Fibroblast of upper back skin (primary cell): ENCODE data around the gene MIER2.

Experiments used
- DNase-seq: peaks from one replicate; pipeline ENCODE4 v3.0.0-alpha.2; 2013

The MIER2 gene

DNA sequence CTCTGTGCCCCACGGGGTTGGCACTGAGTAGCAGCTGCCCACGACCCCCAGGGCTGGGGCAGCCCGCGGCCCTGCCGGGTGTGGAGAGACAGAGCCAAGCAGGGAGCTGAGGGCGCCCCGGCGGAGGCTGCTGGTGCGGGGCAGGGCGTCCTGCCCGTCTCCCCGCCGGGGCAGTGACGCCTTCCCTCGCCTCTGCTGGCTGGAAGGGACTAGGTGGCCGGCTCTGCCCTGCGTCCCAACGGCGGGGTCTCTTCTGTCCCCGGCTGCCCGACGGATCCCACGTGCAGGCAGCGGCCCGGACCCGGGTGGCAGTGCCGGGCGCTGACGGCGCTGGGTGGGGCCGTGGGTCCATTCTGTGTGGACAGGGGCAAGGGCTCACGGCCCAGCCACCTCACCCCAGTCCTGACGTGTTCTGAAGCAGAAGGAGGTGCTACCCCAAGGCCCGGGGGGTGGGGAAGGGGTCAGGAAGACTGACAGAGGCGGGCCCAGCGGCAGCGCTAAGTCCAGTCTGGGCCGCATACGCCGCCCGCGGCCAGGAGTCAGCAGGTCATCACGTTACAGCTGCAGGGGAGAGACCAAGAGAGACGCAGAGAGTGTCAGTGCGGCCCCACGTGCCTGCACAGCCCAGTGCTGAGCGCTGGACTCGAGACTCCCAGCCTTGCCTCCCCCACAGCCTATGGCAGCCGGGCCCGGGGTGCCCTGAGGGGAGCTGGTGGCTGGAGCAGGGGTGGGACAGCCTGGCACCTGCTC is 38.3 kb downstream of the MIER2 start:
- no peak for DNase-seq

DNA sequence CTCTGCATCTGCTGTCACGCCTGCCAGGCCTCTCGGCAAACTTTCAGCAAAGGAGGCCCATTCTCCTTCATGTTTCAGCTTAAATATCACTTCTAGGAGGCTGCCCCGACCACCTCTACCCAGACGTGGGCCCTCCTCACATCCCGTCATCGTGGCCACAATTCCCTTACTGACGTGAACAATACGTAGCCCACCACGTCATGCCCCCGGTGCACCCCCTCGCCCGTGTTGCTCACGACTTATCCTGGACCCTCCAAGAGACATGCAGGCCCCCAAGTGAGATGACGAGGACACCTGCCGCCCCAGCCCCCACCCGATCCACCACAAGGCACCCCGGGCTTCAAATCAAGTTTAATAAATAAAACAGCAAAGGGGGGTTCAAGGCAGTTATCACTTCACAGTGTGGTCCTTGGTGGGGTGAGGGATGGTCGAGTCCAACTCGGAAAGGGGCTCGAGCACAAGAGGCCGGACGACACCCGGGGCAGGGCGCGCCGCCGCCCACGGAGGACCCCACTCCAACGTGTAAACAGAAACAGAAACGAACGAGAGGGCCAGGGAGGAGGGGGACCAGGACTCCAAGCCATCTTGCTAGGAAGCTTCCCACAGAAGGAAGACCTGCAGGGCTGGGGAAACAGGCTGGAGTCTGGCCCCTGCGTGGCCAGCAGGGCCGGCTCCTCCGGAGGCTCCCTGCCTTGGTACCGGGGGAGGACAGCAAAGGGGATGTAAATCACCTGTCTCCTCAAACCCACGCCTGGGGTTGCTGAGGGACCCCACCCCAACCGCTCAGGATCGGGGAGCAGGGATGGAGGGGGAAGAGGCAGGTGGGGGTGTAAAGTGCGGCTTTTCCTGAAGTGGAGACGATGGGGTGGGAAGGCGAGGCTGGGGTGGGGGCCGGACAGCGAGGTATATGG is 39.1 kb downstream of the MIER2 start:
- no peak for DNase-seq

DNA sequence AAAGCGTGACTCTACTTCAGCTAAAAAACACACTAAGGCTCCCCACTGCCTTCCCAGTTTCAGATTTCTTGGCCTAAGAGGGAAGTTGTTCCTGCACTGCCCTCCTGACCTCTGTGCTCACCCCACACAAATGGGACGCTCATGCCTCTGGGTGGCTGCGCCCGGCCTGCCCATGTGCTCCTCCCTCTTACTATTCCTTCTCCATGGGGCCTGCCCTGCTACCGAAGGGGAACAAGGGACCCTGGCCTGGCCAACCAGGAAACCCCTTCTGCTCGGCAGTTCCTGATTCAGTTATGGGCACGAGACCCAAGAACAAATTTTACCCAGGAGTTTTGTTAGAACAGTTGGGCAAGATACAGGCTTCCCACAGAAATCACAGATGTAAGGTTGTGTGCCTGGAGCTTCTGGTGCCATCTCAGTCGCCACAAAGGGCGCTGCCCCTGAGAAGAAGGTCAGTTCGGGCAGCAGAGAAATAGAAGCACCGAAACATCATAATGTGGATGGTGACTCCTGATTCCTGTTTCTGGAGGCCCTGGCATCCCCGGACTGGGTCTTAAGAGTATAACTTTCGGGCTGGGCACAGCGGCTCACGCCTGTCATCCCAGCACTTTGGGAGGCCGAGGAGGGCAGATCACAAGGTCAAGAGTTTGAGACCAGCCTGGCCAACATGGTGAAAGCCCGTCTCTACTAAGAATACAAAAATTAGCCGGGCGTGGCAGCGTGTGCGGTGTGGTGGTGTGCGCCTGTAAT is 47.9 kb downstream of the MIER2 start:
- no peak for DNase-seq

GRCh38 chr19:295687-296370 is 48.8 kb downstream of the MIER2 start:
- no peak for DNase-seq

DNA sequence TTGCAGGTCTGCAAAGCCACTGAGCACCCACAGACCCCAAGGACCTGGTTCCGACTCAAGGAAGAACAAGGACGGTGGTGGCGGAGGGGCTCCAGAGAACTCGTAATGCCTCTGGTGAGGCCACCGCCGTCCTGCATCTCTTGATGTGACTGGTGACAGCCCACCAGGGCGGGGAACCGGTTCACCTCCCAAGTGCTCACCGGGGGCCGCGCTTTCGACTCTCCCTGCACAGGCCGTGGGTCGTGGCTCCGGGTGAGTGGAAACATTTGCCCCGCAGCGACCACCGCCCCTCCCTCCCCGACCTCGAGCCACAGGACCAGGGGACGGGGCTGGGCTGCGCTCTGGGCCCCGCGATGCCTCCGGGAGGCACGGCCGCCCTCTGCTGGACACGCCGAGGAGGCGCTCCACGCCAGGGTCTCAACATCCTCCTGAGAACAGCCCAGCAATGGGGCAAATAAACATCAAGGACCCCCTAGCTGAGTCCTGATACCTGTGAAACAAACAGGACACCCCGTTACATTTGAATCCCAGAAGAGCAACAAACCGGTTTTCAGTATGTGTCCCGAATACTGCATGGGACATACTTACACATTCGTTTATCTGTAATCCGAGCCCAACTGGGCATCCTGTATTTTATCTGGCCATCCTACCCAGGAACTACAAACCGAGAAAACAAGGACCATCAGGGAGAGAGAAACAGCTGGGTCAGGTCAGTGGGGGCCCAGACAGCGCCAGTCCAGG is 49.5 kb downstream of the MIER2 start:
- DNase-seq: no peak

DNA sequence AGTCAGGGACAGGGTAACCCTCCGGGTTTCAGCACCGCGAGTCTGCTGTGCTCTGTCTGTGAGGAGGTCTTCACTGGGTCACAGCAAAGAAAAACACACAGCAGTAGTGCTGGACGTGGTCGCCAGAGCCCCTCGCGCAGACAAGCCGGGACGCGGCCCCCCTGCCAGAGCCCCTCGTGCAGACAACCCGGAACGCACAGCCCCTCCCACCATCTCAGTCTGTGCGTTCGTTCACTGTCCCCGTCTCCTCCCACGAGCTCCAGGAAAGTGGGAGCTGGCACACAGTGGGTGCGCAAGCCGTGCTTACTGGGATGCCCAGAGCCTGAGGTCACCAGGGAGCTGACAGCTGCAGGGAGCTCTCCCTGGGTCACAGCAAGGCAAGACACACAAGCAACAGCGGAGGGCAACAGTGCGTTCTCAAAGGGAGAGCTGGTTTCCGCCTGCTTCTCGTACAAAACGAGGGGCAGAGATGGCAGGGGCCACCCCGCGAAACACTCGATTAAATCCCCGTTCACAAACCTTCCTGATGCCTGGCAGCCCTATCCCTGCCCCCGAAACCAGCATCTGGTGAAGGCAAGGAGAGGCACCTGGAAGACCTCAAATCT is 50.2 kb downstream of the MIER2 start:
- no peak for DNase-seq

DNA sequence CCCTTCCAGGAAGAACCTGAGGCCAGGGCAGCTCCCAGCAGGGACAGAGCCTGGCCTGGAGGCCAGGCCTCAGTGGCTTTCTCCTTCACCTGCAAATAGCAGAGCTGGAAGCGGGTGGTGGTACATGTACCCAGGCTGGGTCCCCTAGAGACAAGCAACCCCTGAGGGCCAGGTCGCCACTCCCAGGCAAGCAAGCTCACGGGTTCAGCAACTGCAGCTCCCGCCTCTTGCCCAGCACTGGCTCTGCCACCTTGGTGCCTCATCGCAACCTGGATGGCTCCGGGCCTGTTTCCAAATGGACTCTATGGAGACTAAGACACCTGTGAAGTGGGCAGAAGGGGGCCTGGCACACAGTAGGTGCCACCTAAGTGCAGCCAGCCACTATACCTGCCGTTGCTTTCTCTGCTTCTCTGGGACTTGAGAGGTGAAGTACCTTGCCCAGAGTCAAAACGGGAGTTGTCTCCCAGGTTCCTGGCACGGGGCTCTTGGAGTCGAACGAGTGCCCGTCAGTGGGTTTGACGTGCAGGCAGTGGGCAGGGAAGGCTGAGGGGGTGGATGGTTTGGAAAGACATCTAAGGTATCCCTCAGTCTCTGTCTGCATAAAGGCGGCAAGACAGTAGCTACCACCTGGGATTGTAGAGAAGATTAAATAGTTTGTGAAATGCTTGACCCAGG is 51.0 kb downstream of the MIER2 start:
- no peak for DNase-seq

GRCh38 chr19:292951-293350 is 51.6 kb downstream of the MIER2 start:
- no peak for DNase-seq

GRCh38 chr19:292281-292884 is 52.2 kb downstream of the MIER2 start:
- DNase-seq: no peak

GRCh38 chr19:291561-292280 is 52.9 kb downstream of the MIER2 start:
- DNase-seq: no peak

DNA sequence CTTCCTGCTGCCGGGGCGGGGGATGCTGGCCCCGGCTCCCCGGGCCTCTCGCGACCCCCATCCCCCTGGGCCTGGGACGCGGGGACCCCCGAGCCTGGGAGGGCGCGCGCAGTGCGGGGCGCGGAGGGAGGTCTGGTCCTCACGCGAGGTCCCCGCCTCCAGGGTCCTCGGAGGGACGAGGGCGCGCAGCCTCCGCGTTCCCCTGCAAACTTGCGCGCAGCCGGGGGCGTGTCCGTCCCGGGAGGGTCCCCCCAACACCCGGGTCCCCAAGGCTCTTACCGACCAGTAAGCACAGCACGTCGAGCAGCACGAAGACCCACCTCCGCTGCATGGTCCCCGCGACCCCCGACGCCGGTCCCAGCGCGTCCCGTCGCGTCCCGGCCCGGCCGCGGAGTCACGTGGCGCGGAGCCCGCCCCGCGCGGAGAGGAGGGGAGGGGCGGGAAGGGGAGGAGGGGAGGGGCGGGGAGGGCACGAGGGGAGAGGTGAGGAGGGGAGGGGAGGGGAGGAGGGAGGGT is 53.5 kb downstream of the MIER2 start, which contains the start of gene PLPP2:
Gene PLPP2, minus strand, starts transcription at position 398 of the 516 bp plus-strand sequence. Its CDS starts 67 bp downstream, at position 331.
- no peak for DNase-seq

DNA sequence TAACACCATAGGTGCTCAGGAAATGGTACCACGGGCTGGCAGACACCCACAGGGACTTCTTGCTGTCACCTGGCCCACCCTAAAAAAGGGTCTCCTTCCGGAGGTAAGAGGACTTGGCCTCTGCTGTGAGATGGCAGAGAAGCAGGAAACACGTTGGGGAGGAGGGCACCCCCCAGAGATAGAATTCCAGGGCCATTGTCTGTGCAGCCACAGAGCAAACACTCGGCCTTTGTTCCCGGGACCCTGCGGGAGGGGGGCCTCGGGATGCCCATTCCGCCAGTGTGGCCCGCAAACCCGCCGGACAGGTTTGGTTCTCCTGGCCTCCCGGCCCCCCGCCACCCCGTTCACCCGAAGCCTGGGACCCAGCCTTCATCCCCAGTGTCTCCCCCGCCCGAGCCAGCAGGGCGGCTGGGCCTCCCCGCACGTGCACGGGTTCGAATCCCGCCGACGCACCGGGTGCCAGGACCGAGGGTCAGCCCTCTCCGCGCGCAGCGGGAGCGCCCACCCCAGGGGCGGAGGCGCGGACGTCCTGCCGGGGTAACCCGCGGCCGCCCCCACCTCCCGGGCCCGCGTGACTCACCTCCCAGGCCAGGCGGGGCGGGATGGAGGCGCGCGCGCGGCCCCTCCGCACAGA is 54.1 kb downstream of the MIER2 start:
- no peak for DNase-seq

- no peak for DNase-seq
Measured at GRCh38 chr19:289651-290371, 54.8 kb downstream of the MIER2 start.

DNA sequence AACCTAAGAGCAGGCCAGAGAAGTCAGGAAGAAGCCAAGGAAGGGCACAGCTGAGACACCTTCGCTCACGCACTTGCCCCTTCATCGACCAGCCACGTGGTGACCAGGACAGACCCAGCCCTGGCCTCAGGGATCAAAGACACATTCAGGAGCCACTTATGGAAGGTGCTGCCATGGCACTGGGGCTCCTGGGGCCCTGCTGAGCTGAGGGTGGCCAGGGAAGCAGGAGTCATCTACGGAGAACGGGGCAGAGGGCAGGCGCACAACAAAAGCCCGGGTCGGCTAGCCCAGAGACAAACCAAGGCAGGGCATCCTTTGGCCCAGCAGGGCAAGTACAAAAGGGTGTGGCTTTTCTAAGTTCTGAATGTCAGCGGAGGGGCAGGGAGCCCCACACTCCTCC is 55.7 kb downstream of the MIER2 start:
- DNase-seq: no peak

GRCh38 chr19:287381-287871 is 57.2 kb downstream of the MIER2 start:
- no peak for DNase-seq

GRCh38 chr19:283395-283794 is 61.2 kb downstream of the MIER2 start:
- no peak for DNase-seq

- DNase-seq: no peak
Measured at GRCh38 chr19:282501-282900, 62.1 kb downstream of the MIER2 start.

- no peak for DNase-seq
Measured at GRCh38 chr19:281992-282391, 62.6 kb downstream of the MIER2 start.
